NB4 (cell line): Measurements from ENCODE around the gene ELAVL1.

ENCODE experiments used
- DNase-seq: peaks from one replicate; pipeline ENCODE4 v3.0.0; 2010; ENCODE audit warnings: low read depth
- H3K4me3 ChIP-seq: one replicate; pipeline ENCODE4 v1.5.1; 2011; ENCODE audit warnings: mild to moderate bottlenecking, low read depth, low read length, moderate library complexity
- MYC ChIP-seq: IDR thresholded peaks from 2 replicates; pipeline ENCODE4 v1.6.1; 2011; ENCODE audit warnings: low read depth, low read length
- POLR2A ChIP-seq: IDR thresholded peaks from 2 replicates; pipeline ENCODE4 v1.6.1; 2011; ENCODE audit warnings: mild to moderate bottlenecking; ENCODE audit not compliant: insufficient read length; ENCODE audit errors: extremely low read depth
- TF ChIP-seq, protein P1 (sequence below): IDR thresholded peaks from 2 replicates; pipeline ENCODE4 v1.6.1; 2011; ENCODE audit warnings: low read depth, low read length
- TF ChIP-seq, protein P2 (sequence below): IDR thresholded peaks from one replicate; pipeline ENCODE4 v1.5.1; 2012; ENCODE audit warnings: low read depth, low read length

The ELAVL1 gene

GRCh38 chr19:7994114-7994513 lies 11.3 kb downstream of the ELAVL1 start:
- H3K4me3 ChIP-seq: no peak overlapping the region
- peak; percentile 36 for DNase-seq
- no peak for TF ChIP-seq MYC
- TF ChIP-seq POLR2A: no peak
- TF ChIP-seq, protein P1, sequence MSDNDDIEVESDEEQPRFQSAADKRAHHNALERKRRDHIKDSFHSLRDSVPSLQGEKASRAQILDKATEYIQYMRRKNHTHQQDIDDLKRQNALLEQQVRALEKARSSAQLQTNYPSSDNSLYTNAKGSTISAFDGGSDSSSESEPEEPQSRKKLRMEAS: no peak
- TF ChIP-seq, protein P2, sequence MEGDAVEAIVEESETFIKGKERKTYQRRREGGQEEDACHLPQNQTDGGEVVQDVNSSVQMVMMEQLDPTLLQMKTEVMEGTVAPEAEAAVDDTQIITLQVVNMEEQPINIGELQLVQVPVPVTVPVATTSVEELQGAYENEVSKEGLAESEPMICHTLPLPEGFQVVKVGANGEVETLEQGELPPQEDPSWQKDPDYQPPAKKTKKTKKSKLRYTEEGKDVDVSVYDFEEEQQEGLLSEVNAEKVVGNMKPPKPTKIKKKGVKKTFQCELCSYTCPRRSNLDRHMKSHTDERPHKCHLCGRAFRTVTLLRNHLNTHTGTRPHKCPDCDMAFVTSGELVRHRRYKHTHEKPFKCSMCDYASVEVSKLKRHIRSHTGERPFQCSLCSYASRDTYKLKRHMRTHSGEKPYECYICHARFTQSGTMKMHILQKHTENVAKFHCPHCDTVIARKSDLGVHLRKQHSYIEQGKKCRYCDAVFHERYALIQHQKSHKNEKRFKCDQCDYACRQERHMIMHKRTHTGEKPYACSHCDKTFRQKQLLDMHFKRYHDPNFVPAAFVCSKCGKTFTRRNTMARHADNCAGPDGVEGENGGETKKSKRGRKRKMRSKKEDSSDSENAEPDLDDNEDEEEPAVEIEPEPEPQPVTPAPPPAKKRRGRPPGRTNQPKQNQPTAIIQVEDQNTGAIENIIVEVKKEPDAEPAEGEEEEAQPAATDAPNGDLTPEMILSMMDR: no peak

- DNase-seq: no peak
- TF ChIP-seq POLR2A: no peak
- no peak overlapping the region for H3K4me3 ChIP-seq
Observed at GRCh38 chr19:7993560-7993959, 11.9 kb downstream of the ELAVL1 start.

GRCh38 chr19:7992575-7992974 lies 12.9 kb downstream of the ELAVL1 start:
- H3K4me3 ChIP-seq: no peak overlapping the region
- no peak for DNase-seq
- TF ChIP-seq MYC (no peak), POLR2A (no peak)
- TF ChIP-seq, protein P2: no peak
- TF ChIP-seq, protein P1: no peak

DNA sequence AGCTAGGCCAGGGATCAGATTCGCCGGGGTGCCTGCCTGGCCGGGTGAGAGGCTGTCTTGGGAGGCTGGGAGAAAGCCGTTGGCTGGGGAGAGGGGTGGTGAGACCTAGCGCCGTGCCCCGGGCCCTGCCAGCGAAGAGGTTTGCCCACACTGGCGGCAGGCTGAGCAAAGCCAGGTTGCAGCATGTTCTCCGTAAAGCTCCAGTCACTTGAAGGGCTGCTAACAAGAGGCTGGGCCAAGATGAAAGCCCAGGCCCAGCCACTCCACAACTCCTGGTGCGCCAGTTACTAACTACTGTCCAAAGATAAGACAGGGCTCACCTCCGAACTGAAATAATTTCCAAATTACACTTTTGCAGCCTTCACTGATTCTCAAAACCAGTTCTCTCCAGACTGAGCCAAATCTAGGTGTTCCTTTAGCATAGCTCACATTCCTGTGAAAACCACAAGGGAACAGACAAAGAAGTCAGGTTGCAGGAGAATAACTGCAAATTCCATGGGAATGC lies 16.3 kb downstream of the ELAVL1 start:
- H3K4me3 ChIP-seq: no peak overlapping the region
- DNase-seq: no peak
- TF ChIP-seq, protein P2: no peak
- TF ChIP-seq POLR2A: no peak
- no peak for TF ChIP-seq MYC
- TF ChIP-seq, protein P1: no peak

DNA sequence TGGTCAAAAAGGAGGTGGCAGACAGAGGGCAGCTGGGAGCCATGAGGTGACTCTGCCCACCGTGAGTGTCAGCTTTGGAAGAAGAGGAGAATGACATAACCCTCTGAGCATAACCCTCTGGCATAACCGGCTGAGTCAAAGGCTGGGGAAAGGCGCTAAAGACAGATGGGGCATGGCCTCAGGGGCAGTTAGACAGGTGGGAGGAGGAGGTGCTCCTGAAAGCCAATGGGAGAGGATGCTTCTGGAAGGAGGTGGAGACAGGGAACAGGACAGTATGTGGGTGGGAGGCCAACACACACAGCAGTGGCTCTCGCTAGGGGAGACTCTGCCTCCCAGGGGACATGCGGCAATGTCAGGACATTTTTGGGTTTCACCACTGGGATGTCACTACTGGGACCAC lies 17.1 kb downstream of the ELAVL1 start:
- no peak for DNase-seq
- H3K4me3 ChIP-seq: no peak overlapping the region
- TF ChIP-seq, protein P1: no peak
- TF ChIP-seq MYC: no peak
- no peak for TF ChIP-seq POLR2A
- TF ChIP-seq, protein P2: no peak

- H3K4me3 ChIP-seq: no peak overlapping the region
- TF ChIP-seq, protein P1: no peak
- TF ChIP-seq, protein P2: no peak
- TF ChIP-seq POLR2A (no peak), MYC (no peak)
- no peak for DNase-seq
Observed at GRCh38 chr19:7987114-7987768, 18.2 kb downstream of the ELAVL1 start.
